B cell (primary cell): ENCODE measurements around the gene SERPINB1. TPM values are rescaled to one million over a fixed set of nuclear protein-coding genes. Genes with fewer than 3 reads are reported as not detected.

ENCODE experiments used
- ATAC-seq: fragments of 200-7000 bp; cut with Tn5 transposase; one replicate; pipeline ENCODE4 v1.10.0; 2021; ENCODE audit warnings: low read depth, mild to moderate bottlenecking, moderate number of reproducible peaks, moderate library complexity
- CTCF ChIA-PET: fragments of 350-600 bp; sonication (Branson Sonifier 250); formaldehyde crosslinking; loops from one replicate; lab custom pipeline; 2021; ENCODE audit warnings: antibody characterized with exemption, inconsistent platforms; lab: Charles Lee
- POLR2A ChIA-PET: fragments of 350-600 bp; sonication (Branson Sonifier 250); formaldehyde crosslinking; loops from one replicate; lab custom pipeline; 2021; ENCODE audit warnings: antibody characterized with exemption; lab: Charles Lee
- DNase-seq: peaks from one replicate; pipeline ENCODE4 v3.0.0; 2013
- H2AFZ ChIP-seq: 2 replicates; pipeline ENCODE4 v1.6.1; 2012; ENCODE audit warnings: mild to moderate bottlenecking, low read depth, low read length; ENCODE audit not compliant: insufficient read depth, poor library complexity, severe bottlenecking
- H3K27ac ChIP-seq, 2 donors: 1 replicate in 1 of 2; 2 replicates in 1 of 2; pipeline ENCODE4 v1.5.1; 2012 to 2013; ENCODE audit warnings: low read length in 2 of 2, mild to moderate bottlenecking in 2 of 2, moderate library complexity in 1 of 2
- H3K27me3 ChIP-seq, 4 experiments: fragments of 200-600 bp in 1 of 4; sonication (generic) in 1 of 4; replicated peaks in 1 of 4; 1 replicate in 2 of 4; 2 replicates in 2 of 4; pipeline versions ENCODE4 v1.6.1 to v1.7.0; 2013 to 2016; ENCODE audit warnings: low read length in 3 of 4, mild to moderate bottlenecking in 2 of 4, mixed read lengths in 1 of 4, moderate library complexity in 1 of 4; ENCODE audit not compliant: insufficient read depth in 4 of 4, control insufficient read depth in 3 of 4; ENCODE audit errors: control extremely low read depth in 1 of 4
- H3K36me3 ChIP-seq, 2 experiments: replicated peaks in 1 of 2; 1 replicate in 1 of 2; 2 replicates in 1 of 2; pipeline versions ENCODE4 v1.6.1 to v1.7.1; 2013; ENCODE audit warnings: low read length in 1 of 2; ENCODE audit not compliant: insufficient read depth in 2 of 2, control insufficient read depth in 1 of 2; ENCODE audit errors: control extremely low read depth in 1 of 2, extremely low read depth in 1 of 2
- H3K4me1 ChIP-seq, 2 donors: fragments of 200-600 bp in 1 of 2; sonication (generic) in 1 of 2; 1 replicate in 1 of 2; 2 replicates in 1 of 2; pipeline versions ENCODE4 v1.5.1 to v1.6.1; 2013 to 2017; ENCODE audit warnings: low read length in 2 of 2; ENCODE audit not compliant: control insufficient read depth in 2 of 2, insufficient read depth in 2 of 2
- H3K4me2 ChIP-seq: replicated peaks from 2 replicates; pipeline ENCODE3; 2012; ENCODE audit warnings: mild to moderate bottlenecking, low read depth, low read length; ENCODE audit not compliant: poor library complexity, severe bottlenecking
- H3K4me3 ChIP-seq, 5 experiments: fragments of 200-600 bp in 1 of 5; sonication (generic) in 1 of 5; 1 replicate in 3 of 5; 2 replicates in 2 of 5; pipeline versions ENCODE4 v1.5.1 to v1.7.0; 2011 to 2016; ENCODE audit warnings: low read length in 4 of 5, mild to moderate bottlenecking in 4 of 5, low read depth in 2 of 5, control low read depth in 1 of 5, moderate library complexity in 1 of 5; ENCODE audit not compliant: insufficient read depth in 1 of 5; ENCODE audit errors: control extremely low read depth in 1 of 5, extremely low read depth in 1 of 5
- H3K79me2 ChIP-seq: fragments of 200-600 bp; sonication (generic); one replicate; pipeline ENCODE4 v1.6.0; 2016; ENCODE audit warnings: low read length; ENCODE audit not compliant: control insufficient read depth, insufficient read depth
- H3K9ac ChIP-seq: fragments of 200-600 bp; sonication (generic); 2 replicates; pipeline ENCODE4 v1.6.1; 2017; ENCODE audit warnings: mild to moderate bottlenecking, low read length, moderate library complexity
- H3K9me3 ChIP-seq, 3 donors: one replicate each; pipeline versions ENCODE4 v1.6.1 to v1.7.1; 2013; ENCODE audit warnings: low read length in 2 of 3; ENCODE audit not compliant: control insufficient read depth in 2 of 3, insufficient read depth in 1 of 3; ENCODE audit errors: control extremely low read depth in 1 of 3
- H4K20me1 ChIP-seq: 2 replicates; pipeline ENCODE4 v1.6.0; 2012; ENCODE audit warnings: mild to moderate bottlenecking, low read length; ENCODE audit not compliant: insufficient read depth, control insufficient read depth, poor library complexity, severe bottlenecking
- H3K27ac Mint-ChIP-seq: one replicate; pipeline ENCODE4 v1.8.0; 2021; ENCODE audit warnings: mixed read lengths
- H3K27me3 Mint-ChIP-seq: one replicate; pipeline ENCODE4 v1.8.0; 2021; ENCODE audit warnings: mixed read lengths
- H3K4me1 Mint-ChIP-seq: one replicate; pipeline ENCODE4 v1.8.0; 2021; ENCODE audit warnings: mixed read lengths
- H3K4me3 Mint-ChIP-seq: one replicate; pipeline ENCODE4 v1.8.0; 2021; ENCODE audit warnings: mixed read lengths
- H3K9me3 Mint-ChIP-seq: one replicate; pipeline ENCODE4 v1.8.0; 2022; ENCODE audit warnings: mixed read lengths; ENCODE audit not compliant: insufficient read depth
- CTCF ChIP-seq: fragments of 200-600 bp; IDR thresholded peaks from one replicate; pipeline ENCODE4 v1.8.0; 2022; ENCODE audit warnings: antibody characterized with exemption, mild to moderate bottlenecking
- EZH2 ChIP-seq: IDR thresholded peaks from 2 replicates; pipeline ENCODE4 v1.6.1; 2012; ENCODE audit warnings: borderline replicate concordance, low read depth, mild to moderate bottlenecking, moderate library complexity, low read length; ENCODE audit not compliant: insufficient read depth, poor library complexity, severe bottlenecking
- WGBS: methylation state at CpG from one replicate; pipeline ENCODE4 v1.1.5; 2013; ENCODE audit warnings: missing lambda C conversion rate; ENCODE audit not compliant: insufficient coverage; 5-methylcytosine and 5-hydroxymethylcytosine counted together
- intact Hi-C: fragments of 100-400 bp; cut with micrococcal nuclease; formaldehyde crosslinking; loops from one replicate; pipeline ENCODE4 v1.10.0; 2022
- polyA plus RNA-seq: library from polyadenylated mRNA; depleted of rRNA; stranded (reverse); fragments of >200 nt; gene quantifications from 2 replicates; pipeline ENCODE4 v1.2.3, GENCODE V29; 2012
- total RNA-seq, 2 donors: library from RNA; stranded (reverse); fragments of 120-200 nt in 1 of 2; gene quantifications; 1 replicate in 1 of 2; 2 replicates in 1 of 2; pipeline versions ENCODE4 v1.2.3 to v1.2.4, GENCODE V29; 2013 to 2022

Gene SERPINB1
- total and polyA plus RNA-seq, 2 donors (not counting 1 experiment from before 2014, with no cell fraction given), result 23.2 to 52.5 TPM

DNA sequence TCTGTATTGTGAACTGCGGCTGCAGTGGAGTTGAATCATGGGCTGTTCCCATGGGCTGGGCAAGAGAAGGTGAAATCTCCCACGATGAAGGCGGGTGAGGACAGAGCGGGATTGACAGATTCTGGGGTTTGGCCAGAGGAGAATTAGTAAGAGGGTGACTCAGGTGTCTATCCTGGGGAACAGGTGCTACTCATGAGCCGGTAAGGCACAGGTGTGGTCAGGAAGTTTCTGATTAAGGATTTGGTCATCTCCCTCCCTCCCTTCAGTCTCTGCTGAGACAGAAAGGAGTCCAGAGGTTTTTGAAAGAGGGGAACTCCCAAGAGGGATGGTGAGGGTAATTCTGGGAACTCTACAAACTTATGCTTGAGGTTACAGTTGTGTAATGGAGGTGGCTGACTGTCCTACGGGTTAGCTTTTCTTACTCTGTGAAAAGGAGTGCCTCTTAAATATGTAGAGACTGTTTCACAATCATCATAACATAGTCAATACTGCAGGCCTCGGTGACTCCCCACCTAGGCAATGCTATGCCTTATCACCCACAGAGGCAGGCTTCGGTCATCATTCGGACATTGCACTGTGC is 31.5 kb downstream of the SERPINB1 start:
- WGBS, result 96% methylated on average over 4 of the region's 9 CpGs

DNA sequence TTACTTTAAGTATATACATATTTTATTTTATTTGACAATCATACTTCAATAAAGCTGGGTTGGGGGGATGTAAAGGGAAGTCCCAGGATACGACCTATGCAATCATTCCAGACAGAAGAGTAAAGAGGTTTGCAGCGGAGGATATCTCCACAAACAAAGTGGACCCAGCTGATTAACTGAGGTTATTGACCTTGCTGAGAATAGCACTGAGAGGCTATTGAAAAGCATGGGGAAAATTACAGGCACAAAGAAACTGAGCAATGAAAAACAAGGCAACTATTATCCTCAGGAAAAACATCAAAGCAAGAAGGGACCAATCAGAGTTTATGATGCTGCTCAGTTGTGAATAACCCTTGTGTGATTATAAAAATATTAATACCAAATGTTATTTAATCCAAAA is 32.6 kb downstream of the SERPINB1 start:
- Histone ChIP-seq H3K9me3 (peaks cover 0 to 3% (median 0%) of the 10 kb centered on the region in 3 donors), H3K4me2 (no peak overlapping the region), H3K36me3 (no peaks in the 10 kb centered on the region), H3K4me1 (no peaks in the 10 kb centered on the region), H3K4me3 (no peak overlapping the region), H3K9ac (no peak overlapping the region), H2AFZ (no peak overlapping the region), H4K20me1 (no peaks in the 10 kb centered on the region), H3K27me3 (no peaks in the 10 kb centered on the region), H3K27ac (no peak overlapping the region), H3K79me2 (no peaks in the 10 kb centered on the region)
- Mint-ChIP-seq H3K4me3 (no peak overlapping the region), H3K4me1 (no peaks in the 10 kb centered on the region), H3K9me3 (peaks cover 2% of the 10 kb centered on the region), H3K27me3 (no peaks in the 10 kb centered on the region), H3K27ac (no peak overlapping the region)
- ATAC-seq (no peak), DNase-seq (no peak)
- WGBS, result no CpG with 5 or more reads among the region's 2 CpGs
- TF ChIP-seq CTCF, result no peak
- no peak for TF ChIP-seq EZH2
- POLR2A ChIA-PET, result no interaction called here
- CTCF ChIA-PET, result no interaction called here
- intact Hi-C loops, result no loop called here

More for the DNA sequence above, 31.5 kb downstream of the SERPINB1 start:
- H3K4me2 ChIP-seq, result no peak overlapping the region
- H3K36me3 ChIP-seq, result no peaks in the 10 kb centered on the region
- POLR2A ChIA-PET, result no interaction called here
- no peaks in the 10 kb centered on the region for H3K4me1 Mint-ChIP-seq
- no peak for DNase-seq
- H3K9ac ChIP-seq, result no peak overlapping the region
- H3K9me3 Mint-ChIP-seq, result peaks cover 4% of the 10 kb centered on the region
- H3K79me2 ChIP-seq, result no peaks in the 10 kb centered on the region
- intact Hi-C loops, result no loop called here
- H3K27ac Mint-ChIP-seq, result no peak overlapping the region
- no peak overlapping the region for H3K4me3 Mint-ChIP-seq
- CTCF ChIA-PET, result no interaction called here
- no peaks in the 10 kb centered on the region for H3K27me3 Mint-ChIP-seq
- no peak overlapping the region for H2AFZ ChIP-seq
- no peak overlapping the region for H3K27ac ChIP-seq
- TF ChIP-seq CTCF (no peak), EZH2 (no peak)
- no peaks in the 10 kb centered on the region for H4K20me1 ChIP-seq
- no peaks in the 10 kb centered on the region for H3K4me1 ChIP-seq
- peaks cover 0 to 4% (median 3%) of the 10 kb centered on the region in 3 donors for H3K9me3 ChIP-seq
- H3K4me3 ChIP-seq, result no peak overlapping the region
- ATAC-seq, result no peak
- H3K27me3 ChIP-seq, result no peaks in the 10 kb centered on the region
